GM12801 (cell line): ENCODE results near the gene SEC24C.

Source experiments
- TF ChIP-seq, protein P1 (sequence below): IDR thresholded peaks from one replicate; pipeline ENCODE4 v1.5.1; 2011; ENCODE audit warnings: control low read depth; ENCODE audit not compliant: insufficient read length; ENCODE audit errors: extremely low read depth

SEC24C gene

DNA sequence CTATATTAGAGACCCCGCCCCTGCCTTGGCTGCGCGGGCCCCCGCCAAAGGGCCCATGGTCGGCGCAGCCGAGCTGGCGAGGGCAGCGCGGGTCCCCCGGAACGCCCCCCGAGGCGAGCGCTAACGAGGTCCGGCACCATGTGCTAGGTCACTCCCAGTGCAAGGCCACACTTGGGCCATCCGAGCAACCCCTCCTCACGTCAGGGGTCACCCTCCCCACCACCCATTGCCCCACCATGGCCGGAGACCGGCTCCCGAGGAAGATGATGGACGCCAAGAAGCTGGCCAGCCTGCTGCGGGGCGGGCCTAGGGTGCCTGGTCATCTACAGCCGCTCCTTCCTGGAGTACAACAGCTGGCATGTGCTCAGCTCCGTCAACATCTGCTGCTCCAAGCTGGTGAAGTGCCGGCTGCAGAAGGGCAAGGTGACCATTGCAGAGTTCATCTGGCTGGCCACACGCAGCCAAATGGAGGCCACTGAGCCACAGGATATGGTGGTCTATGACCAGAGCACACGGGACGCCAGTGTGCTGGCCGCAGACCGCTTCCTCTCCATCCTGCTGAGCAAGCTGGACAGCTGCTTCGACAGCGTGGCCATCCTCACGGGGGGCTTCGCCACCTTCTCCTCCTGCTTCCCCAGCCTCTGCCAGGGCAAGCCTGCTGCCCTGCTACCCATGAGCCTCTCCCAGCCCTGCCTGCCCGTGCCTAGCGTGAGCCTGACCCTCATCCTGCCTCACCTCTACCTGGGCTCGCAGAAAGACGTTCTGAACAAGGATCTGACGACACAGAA is 12.4 kb upstream of the SEC24C start:
- TF ChIP-seq, protein P1, sequence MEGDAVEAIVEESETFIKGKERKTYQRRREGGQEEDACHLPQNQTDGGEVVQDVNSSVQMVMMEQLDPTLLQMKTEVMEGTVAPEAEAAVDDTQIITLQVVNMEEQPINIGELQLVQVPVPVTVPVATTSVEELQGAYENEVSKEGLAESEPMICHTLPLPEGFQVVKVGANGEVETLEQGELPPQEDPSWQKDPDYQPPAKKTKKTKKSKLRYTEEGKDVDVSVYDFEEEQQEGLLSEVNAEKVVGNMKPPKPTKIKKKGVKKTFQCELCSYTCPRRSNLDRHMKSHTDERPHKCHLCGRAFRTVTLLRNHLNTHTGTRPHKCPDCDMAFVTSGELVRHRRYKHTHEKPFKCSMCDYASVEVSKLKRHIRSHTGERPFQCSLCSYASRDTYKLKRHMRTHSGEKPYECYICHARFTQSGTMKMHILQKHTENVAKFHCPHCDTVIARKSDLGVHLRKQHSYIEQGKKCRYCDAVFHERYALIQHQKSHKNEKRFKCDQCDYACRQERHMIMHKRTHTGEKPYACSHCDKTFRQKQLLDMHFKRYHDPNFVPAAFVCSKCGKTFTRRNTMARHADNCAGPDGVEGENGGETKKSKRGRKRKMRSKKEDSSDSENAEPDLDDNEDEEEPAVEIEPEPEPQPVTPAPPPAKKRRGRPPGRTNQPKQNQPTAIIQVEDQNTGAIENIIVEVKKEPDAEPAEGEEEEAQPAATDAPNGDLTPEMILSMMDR: no peak

DNA sequence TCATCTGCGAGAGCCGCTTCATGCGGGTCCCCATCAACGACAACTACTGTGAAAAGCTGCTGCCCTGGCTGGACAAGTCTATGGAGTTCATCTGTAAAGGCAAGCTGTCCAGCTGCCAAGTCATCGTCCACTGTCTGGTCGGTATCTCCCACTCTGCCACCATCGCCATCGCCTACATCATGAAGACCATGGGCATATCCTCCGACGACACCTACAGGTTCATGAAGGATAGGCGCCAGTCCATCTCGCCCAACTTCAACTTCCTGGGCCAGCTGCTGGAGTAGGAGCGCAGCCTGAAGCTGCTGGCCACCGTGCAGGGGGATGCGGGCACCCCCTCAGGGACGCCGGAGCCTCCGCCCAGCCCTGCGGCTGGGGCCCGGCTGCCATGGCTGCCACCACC is 11.7 kb upstream of the SEC24C start:
- TF ChIP-seq, protein P1: no peak

DNA sequence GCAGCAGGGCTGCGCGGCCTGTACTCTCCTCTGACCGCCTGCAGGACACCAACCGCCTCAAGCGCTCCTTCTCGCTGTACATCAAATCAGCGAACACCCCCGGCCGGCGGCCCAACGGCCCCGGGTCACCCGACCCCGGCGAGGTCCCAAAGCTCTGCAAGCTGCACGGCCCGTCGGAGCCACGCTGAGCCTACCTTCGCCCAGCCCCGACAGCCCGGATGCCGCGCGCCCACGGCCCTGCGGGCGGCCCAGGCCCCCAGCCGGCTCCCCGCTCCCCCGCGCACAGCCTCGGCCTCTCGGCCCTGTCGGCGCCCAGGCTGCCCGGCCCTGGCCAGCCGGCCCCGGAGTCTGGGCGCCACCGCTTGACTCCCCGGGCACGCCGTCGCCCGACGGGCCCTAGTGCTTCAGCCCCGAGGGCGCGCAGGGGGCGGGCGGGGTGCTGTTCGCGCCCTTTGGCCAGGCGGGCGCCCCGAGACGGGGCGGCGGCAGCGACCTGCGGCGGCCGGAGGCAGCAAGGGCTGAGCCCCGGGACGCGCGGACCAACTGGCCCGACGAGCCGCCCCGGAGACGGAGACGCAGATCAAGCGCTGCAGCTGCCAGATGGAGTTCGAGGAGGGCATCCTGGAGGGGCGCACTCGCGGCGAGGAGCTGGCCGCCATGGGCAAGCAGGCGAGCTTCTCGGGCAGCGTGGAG is 11.1 kb upstream of the SEC24C start:
- TF ChIP-seq, protein P1: no peak

DNA sequence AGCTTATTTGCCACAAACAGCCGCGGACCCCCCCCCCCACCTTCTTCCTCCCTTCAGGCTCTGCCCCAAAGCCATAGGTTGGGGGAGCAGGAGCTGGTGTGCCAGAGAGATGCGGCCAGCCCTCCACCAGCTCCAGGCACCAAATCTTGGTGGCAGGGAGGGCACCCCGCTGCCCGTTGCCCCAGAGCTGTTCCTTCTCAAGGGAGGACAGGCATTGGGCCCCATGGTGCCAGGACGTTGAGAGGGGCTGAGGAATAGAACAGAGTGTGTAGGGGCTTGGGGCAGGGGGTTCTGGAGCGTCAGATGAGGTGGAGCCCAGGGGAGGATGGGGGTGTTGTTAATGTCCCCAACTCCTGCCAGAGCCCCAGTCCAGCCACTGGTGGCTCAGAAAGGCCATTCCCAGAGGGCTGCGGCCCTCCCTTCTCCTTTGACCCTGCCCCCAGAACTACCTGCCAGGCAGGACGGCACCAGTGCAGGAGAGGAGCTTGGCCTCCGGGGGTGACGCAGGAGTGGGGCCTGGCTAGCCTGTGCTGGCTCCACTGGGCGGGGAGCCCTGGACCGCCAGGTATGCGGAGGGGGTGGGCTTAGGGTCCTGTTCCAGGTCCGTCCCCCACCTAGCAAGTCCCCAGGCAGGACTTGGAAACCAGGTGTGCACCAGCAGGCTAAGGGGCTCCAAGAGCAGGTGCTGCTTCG is 10.0 kb upstream of the SEC24C start:
- TF ChIP-seq, protein P1: no peak

DNA sequence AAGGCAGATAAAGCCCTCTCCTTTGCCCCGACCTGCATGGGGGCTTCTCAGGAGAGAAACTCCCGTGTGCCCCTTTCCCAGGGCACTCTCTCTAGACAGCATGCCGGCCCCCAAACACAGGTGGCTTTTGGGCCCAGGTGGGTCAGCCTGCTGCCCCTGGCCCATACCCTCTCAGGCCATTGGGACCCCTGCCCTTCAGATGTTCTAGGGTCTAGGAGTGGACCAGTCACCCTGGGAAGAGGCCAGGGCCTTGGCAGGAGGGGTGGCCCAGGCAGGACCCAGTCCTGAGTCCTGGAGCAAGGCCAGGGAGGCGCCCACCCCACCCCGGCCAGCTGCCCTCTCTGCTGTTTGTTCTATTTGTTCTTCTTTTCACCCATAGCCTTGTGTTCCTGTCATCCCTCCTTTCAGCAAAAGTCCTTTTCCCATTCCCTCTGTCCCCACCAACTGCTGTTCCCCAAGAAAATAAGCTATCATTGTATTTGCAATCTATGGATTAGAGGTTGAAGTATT is 9.3 kb upstream of the SEC24C start:
- TF ChIP-seq, protein P1: no peak

DNA sequence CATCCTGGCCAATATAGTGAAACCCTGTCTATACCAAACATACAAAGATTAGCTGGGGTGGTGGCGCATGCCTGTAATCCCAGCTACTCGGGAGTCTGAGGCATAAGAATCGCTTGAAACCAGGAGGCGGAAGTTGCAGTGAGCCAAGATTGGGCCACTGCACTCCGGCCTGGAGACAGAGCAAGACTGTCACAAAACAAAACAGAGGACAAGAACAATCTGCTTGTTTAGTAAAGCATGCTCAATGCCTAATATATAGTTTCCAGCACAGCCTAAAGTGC is 1.8 kb upstream of the SEC24C start:
- TF ChIP-seq, protein P1: no peak

DNA sequence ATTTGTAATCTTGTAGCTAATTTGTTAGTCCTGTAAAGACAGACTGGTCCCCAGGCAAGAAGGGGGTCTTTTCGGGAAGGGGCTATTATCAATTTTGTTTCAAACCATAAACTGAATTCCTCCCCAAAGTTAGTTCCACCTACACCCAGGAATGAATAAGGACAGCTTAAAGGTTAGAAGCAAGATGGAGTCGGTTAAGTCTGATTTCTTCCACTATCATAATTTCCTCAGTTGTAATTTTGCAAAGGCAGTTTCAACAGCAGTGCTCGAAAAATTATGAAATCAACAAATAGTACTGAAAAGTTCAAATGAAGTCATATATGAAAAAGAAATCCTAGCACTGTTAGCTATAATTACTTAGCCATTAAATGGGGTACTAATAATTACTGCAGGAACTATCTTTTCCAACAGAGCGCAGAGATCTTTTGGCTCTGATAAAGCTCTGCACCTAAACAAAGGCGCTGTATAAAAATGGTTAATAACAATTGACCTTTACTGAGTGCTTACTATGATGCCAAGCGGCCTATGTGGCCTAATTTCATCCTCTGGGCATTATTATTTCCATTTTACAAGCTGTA is 756 bp upstream of the SEC24C start:
- TF ChIP-seq, protein P1: no peak
